Stimulated activated CD4-positive, alpha-beta T cell treated with anti-CD3 and anti-CD28 coated beads, TNF-alpha, amount 100 ng/mL, for 4 hours (primary cell): ENCODE measurements around the gene ZNF217.
A peak's percentile ranks its signal among the peaks of the same experiment; 100 is the strongest.
"Not testable (repeated sequence)": the region's sequence is repeated elsewhere in the genome, so short reads cannot be mapped to it uniquely, and the experiment has no call there.

Experiments
- DNase-seq, 3 experiments: peaks; one replicate each; pipeline ENCODE4 v3.0.0-alpha.2; 2020; ENCODE audit warnings: low read depth in 3 of 3

Gene ZNF217

GRCh38 chr20:53593466-53594007 lies at the start of gene ZNF217:
TSS of gene ZNF217 (minus strand) at chr20:53593839. CDS start at chr20:53582826, 11,013 bp downstream.
- peak; percentile 48 to 53 (median 52) for DNase-seq

- peak in 2 of 3 experiments; percentile 26 to 42 for DNase-seq
These were observed 49.6 kb upstream of the ZNF217 start for GRCh38 chr20:53643031-53643832.

- no peak for DNase-seq
These were observed 48.8 kb upstream of the ZNF217 start for GRCh38 chr20:53642196-53643030.

- DNase-seq, result no peak
These were observed 46.2 kb upstream of the ZNF217 start for GRCh38 chr20:53639647-53640440.

- DNase-seq, result no peak
These were observed 45.5 kb upstream of the ZNF217 start for GRCh38 chr20:53639128-53639527.

GRCh38 chr20:53637310-53637709 lies 43.7 kb upstream of the ZNF217 start:
- DNase-seq, result not testable (repeated sequence)

GRCh38 chr20:53636540-53637097 lies 43.0 kb upstream of the ZNF217 start:
- no peak for DNase-seq

- DNase-seq, result no peak
These were observed 41.6 kb upstream of the ZNF217 start for GRCh38 chr20:53635221-53635620.

- DNase-seq, result no peak
These were observed 38.4 kb upstream of the ZNF217 start for GRCh38 chr20:53631909-53632662.

GRCh38 chr20:53629436-53629835 lies 35.8 kb upstream of the ZNF217 start:
- DNase-seq, result no peak

- not testable (repeated sequence) for DNase-seq
These were observed 35.1 kb upstream of the ZNF217 start for GRCh38 chr20:53628758-53629157.

- no peak for DNase-seq
These were observed 34.4 kb upstream of the ZNF217 start for GRCh38 chr20:53628076-53628475.

- DNase-seq, result not testable (repeated sequence)
These were observed 33.4 kb upstream of the ZNF217 start for GRCh38 chr20:53627001-53627400.

- no peak for DNase-seq
These were observed 32.9 kb upstream of the ZNF217 start for GRCh38 chr20:53626584-53626983.

- DNase-seq, result no peak
These were observed 31.9 kb upstream of the ZNF217 start for GRCh38 chr20:53625311-53626129.

GRCh38 chr20:53624927-53625250 lies 31.2 kb upstream of the ZNF217 start:
- DNase-seq, result not testable (repeated sequence)

GRCh38 chr20:53623454-53624211 lies 30.0 kb upstream of the ZNF217 start:
- peak in 1 of 3 experiments; percentile 10 for DNase-seq

GRCh38 chr20:53623134-53623453 lies 29.5 kb upstream of the ZNF217 start:
- DNase-seq, result no peak
